GM21447 (cell line): ENCODE measurements around the gene KRT222.

Source experiments
- ATAC-seq: cut with Tn5 transposase; IDR thresholded peaks from one replicate; pipeline ENCODE4 v1.9.1; 2021; ENCODE audit not compliant: unreplicated experiment

KRT222 gene

DNA sequence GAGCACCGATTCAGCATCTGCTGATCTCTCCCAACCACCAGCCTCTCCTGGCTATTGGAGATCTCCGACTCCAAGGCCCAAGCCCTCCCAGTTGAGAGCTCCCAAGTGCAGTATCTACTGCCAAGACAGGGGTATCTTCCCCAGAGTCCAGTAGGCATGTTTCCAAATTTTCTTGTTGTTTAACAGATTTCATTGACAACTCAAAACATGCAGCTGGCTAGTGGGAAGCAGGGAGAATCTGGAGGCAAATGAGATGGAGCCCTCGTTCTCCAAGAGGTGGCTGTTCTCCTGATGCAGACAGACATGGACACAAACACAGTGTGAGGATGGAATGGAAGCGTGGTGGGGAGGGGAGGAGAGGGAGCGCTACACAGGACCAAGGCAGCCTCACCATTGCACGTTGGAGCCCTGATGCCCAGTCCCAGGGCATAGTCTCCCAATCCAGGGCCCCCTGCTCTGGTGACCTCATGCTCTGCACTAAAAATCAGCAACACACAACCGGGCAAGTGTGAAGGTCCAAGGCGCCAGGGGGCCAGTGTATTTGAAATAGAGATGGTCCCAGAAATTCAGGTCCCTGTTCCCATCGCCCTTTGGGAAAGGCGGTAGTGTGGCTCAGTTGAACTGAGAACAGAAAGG lies 49.0 kb downstream of the KRT222 start:
- no peak for ATAC-seq

DNA sequence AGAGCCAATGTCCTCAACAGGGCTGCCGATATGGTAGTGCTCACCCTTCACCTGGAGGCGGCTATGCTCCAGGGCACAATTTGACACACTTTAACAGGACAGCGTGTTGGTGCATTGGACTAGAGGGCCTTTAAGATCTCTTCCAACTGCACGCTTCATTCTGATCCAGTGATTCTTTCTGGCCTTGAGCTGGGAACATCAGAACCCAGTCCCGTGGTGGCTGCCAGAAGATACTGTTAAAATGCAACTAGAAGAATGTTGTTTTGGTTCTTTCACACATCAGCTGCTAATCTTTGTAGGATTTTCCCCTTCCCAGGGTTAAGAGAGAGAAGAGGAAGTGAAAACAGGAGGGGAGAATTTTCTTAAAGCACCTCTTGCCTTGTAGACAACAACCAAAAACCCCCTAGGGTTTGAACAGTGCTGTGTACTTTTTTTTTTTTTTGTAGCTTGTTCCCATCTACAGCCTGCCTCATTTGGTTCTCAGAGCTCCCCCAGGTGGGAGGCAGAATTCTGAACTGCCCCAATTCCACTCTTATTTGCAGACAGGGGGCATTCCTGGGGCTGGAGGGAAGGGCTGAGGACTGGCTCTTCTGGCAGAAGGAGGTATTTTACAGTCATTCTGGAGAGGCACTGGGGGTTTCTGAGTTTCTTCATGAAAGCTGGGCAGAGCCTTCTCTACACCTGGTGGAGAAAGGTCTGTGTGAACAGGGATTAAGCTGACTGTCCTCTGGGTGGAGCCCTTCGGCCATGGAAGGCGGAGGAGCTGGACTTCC lies 49.7 kb downstream of the KRT222 start:
- peak; percentile 68 for ATAC-seq

DNA sequence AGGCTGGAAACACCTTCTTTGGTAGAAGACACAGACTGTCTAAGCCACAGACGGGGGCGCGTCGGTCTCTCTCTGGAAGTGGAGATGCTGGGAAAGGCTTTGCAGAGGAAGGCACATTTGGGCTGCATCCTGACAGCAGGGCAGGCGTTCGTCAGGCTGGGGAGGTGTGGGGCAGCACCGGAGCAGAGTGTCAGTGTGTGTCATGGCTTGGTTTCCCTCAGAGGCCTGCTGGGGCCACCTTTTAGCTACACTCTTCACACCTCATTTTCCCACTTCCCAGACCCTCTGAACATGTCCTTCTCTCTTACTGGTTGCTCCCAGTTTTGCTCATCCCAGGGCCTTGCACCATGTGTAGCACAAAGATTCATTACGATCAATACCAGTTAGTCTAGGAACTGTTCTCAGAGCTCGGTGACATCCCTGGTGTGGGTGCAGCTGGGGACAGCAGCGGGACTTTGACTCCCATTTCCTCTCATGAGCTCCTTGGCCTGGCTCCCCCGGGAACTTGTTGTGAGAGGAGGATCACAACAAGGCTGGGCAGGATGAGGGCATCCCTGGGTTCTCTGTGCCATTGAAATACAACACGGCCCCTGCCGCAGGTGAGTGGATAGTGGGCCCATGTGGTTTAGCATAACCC lies 50.4 kb downstream of the KRT222 start:
- no peak for ATAC-seq

DNA sequence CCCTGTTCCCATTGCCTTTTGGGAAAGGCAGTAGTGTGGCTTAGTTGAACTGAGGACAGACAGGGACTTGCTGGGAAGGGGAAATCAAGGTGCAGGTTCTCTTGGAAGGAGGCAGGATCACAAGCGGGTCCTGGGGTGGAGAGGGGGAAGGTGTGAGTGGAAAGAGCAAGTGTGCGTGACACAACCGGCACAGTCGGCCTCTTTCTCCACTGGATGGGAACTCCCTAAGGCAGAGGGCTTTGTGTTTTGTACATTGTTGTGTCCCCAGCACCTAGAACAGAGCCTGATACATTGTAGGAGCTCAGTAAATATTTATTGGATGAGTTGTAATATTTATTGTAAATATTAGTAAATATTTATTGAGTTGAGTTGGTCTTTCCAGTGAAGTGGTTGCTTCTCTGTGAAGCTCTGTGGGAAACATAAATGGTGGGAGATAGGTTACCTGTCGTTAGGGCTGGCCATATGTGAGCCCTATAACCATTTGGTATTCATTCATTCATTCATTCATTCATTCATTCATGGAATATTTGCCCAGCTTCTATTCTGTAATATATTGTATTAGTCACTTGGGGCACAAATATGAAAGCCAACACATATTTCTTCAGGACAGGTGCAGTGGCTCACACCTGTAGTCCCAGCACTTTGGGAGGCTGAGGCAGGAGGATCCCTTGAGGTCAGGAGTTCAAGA lies 51.4 kb downstream of the KRT222 start:
- no peak for ATAC-seq

- ATAC-seq = no peak
Observed at GRCh38 chr17:40612599-40613244, 52.3 kb downstream of the KRT222 start.

DNA sequence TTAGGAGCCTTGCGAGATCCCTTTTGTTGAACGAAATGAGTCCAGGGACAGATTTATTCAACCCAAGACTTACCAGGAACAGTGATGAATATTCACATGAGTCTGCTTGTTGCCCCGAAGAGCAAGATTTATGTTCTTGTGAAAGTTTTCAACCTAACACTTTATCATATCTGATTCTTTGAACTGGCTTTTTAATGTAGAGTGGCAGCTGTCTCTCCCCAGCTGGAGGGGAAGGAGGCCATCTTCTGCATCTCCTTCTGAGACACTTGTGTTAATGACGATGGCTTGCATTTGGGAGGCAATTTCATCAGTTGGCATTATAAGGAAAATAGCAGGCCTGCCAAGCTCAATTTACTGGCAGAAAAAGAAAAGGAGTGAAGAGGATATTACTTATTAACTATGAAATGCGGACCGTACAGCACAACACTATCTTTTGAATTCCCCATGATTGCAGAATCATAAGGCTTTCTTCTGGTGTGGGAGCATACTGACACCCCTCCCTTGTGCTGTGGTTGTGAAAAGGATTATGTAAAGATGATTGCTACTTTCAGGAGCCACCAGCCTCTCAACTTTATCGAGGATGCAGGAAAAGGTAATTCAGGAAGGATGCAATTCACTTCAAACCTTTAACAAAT lies 53.0 kb downstream of the KRT222 start:
- no peak for ATAC-seq

- no peak for ATAC-seq
Observed at GRCh38 chr17:40610359-40610758, 54.6 kb downstream of the KRT222 start.

- no peak for ATAC-seq
Observed at GRCh38 chr17:40608061-40608581, 56.9 kb downstream of the KRT222 start.

DNA sequence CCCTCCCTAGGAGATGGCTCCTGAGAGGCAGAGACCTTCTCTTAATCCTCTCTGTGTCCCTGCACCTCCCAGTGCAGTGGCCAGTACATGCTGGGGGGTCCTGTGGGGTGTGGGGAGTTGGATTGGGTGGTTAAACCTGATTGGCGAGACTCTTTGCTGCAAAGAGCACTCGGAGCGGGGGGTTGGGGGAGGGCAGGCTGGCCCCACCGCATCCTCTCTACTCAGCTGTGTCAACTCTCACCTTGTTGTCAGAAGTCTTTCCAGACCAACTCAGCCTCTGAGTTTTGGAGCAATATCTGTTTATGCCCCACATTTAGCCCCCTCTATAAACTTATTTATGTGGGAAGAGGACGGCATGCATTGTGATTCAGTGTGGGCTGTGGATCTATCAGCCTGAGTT lies 57.3 kb downstream of the KRT222 start:
- no peak for ATAC-seq

DNA sequence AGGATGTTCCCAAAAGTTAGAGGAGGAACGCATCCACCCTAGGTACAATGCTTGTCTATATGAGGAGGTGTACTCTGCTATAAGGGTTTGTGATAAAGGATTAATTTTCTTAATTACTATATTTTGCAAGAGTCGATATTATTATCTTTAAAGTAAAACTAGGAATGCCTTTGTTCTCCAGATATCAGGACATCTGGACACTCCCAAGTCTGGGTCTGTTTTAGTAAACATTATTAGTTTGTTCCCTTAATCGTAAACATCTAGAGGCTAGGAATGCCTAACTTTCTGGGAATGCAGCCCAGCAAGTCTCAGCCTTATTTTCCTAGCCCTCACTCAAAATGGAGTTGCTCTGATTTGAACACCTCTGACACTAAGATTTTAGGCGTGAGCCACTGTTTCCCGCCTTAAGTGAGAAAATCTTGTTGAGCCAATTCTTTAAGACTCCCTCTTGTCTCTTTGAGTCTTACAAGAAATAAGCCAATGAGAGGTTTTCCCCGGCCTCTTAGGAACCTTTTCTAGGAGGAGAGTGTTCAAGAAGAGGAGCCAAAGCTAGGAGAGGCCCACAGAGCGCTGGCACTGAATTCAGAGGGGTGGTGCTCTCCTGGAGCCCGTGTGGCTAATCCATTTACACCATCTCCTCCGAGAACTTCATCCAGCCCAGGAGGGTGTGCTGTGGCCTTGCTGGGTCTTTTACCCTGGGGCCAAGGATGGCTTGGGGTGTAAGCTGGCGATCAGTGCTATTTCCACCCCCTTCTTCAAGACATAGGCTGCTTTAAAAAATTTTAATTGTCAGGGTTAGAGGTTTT lies 58.2 kb downstream of the KRT222 start:
- ATAC-seq = no peak

DNA sequence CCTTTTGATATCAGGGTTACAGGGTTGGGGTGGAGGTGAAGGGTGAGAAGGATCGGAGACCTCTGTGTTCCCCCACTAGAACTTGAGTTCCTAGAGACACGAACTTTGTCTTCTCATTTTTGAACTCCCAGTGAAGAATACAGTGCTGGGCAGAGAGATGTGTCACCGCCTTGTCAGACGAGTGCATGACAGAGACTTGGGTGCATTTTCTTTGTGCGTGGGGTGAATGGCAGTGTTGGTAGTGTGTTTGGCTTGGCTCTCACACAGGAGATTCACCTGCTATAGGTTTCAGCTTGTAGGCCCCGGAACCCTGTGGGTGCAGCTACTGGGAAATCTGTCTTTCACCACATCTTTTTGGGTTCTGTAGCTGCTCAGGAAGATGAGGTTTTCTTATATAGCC lies 59.7 kb downstream of the KRT222 start:
- no peak for ATAC-seq
